Sciatic nerve (tissue), 1 donor: ENCODE results near the gene PHLDB2. TPM values are rescaled to one million over a fixed set of nuclear protein-coding genes. Genes with fewer than 3 reads are reported as not detected.

Experiments used
- total RNA-seq: library from RNA; stranded (reverse); fragmentation: NEBNext Ultra II Directional; extraction: Animal tissue kit (Norgen Biotek cat#: 25700); gene quantifications from one replicate; pipeline ENCODE4 v1.2.1, GENCODE V29; 2021
- donor health status: DM: no; HTN: no; CAD: no.

Gene PHLDB2
- total RNA-seq, 1 donor from 2014 or later = 150 TPM

Other genes starting within 250 kb of the PHLDB2 start
- 1.0 TPM for gene PLCXD2, start 184.6 kb upstream of the PHLDB2 start, total RNA-seq
- 27.3 TPM for gene ABHD10, start 119.8 kb downstream of the PHLDB2 start, total RNA-seq
- gene TAGLN3, start 139.7 kb downstream of the PHLDB2 start, total RNA-seq = 0.62 TPM
- gene TMPRSS7, start 175.5 kb downstream of the PHLDB2 start, total RNA-seq = not detected
- gene C3orf52, start 227.1 kb downstream of the PHLDB2 start, total RNA-seq = 9.1 TPM